Measurements from ENCODE around the gene SNRPE. TPM values are rescaled to one million over a fixed set of nuclear protein-coding genes. Genes with fewer than 3 reads are reported as not detected.

Gene SNRPE
- polyA plus RNA-seq, 5 donors: 239 to 362 (median 285) TPM

DNA sequence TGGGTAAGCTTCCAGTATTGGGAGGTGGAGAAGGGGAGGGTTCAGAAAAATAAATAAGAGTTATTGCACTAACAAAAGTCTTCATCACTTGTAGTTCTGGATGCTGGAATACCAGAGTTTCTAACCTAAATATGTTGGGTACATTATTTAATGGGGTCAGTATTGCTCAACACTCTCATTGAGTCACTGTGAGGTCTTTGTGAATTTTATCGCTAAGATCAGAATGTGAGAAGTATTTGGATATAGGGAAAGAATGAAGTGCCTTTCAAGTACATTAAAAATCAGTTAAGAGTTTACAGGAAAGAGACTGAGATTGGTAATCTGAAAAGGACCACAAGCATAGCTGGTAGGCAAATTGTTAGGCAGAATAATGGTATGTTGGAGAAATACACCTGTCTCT lies 8.8 kb downstream of the SNRPE start:
- DNase-seq: no peak

DNA sequence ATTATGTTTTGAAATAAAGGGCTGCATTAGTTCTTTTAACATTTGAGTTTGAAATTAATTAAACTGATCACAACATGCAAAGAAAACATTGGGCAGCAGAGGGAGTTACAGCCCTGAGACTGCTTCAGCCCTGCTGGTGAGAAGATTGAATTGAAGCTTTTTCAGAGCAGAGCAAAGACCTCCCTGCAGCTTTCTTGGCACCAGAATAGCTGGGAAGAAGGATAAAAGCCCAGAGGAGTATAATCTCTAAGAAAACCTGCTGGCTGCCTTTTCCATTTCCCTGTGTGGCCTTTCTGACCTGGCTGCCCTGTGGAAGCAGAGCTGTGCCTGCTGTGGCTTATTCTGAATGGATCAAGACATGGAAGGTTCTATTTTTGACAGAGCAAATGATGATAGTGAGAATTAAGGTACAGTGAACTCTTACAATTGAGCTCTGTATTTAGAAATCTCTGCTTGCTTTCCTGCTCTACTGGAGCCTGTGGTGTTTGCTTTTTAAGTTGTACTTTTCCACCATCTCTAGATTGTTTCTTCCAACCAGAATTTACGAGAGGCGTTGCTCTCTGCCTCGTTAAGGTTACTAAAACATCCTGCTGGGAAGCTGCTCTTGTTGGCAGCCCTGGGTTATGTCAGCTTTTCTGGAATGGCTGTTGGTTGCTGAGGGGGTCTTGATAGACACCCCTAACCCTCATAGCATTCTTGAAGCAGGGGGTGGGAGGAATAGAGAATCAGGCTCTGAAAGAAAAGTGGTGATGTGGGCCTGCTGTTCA lies 9.9 kb downstream of the SNRPE start:
- peak; percentile 54 to 66 for DNase-seq

DNA sequence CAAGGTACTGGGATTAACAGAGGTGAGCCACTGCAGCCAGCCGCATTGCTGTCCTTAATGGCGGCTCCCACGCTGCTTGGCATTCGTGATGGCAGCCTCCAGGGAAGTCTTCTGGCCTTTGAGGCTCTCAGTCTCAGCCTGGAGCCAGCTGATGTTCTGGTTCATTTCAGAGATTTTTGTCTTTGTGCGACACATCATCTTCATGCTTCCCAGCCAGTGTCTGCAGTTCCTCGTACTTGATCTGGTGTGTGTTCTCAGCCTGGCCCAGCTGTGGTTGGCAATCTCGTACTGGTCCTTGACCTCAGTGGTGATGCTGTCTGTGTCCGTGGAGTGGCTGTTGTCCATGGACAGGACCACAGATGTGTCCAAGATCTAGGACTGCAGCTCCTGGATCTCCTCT lies 11.7 kb downstream of the SNRPE start:
- DNase-seq: no peak

DNA sequence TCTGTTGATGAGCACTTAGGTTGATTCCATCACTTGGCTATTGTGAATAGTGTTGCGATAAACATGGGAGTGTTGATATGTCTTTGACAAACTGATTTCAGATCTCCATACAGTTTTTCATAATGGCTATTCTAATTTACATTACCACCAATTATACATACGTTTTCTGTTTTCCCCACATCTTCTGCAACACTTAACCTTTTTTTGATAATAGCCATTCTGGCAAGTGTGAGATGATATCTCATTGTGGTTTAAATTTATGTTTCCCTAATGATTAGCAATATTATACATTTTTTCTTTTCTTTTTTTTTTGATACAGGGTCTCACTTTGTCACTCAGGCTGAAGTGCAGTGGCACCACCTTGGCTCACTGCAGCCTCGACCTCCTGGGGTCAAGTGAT lies 17.0 kb downstream of the SNRPE start:
- no peak for DNase-seq

DNA sequence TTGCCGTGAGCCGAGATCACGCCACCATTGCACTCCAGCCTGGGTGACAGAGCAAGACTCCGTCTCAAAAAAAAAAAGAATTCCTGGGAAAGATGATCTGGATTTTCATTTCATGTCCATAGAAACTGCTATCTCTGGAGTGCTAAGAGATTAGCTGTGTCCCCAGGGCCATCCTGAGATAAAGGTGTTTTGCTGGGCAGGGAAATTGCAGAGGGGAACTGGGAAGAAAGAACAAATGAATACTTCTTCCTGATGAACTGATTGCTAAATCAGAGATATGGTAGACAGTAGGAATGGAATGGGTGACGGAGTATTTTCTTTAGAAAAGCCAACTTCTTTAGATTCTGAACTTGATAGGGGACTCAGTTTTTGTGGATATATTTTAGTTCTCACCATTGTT lies 19.2 kb downstream of the SNRPE start:
- DNase-seq: no peak

DNA sequence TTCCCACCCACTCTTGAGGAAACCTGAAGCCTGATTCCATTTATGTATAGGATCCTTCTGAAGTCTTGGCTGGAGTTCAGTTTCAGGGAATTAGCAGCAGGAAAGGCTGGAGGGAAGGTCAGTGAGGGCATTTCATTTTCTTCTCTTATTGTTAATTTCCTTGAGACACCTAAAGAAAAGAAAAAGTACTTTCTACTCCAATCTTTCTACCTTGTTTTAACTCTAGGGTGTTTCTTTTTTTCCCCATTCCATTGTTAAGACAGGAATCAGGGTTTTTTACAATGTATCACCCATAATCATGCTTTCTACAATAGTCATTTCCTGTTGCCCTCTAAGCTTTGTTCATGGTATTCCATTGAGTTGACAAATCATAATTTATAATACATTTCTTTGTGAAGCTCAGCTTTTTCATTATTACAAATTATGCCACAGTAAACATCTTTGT lies 27.4 kb downstream of the SNRPE start:
- DNase-seq: no peak

DNA sequence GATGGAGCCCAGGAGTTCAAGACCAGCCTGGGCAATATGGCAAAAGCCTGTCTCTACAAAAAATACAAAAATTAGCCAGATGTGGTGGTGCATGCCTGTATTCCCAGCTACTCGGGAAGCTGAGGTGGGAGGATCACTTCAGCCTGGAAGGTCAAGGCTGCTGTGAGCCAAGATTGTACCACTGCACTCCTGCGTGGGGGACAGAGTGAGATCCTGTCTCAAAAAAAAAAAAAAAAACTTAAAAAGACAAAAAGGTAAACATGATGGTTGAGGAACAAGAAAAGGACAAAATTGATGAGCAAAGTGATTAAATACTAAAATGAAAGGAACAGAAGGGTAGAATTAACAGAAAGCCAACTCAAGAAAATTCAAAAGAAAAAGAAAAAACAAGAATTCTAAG lies 30.6 kb downstream of the SNRPE start:
- no peak for DNase-seq

DNA sequence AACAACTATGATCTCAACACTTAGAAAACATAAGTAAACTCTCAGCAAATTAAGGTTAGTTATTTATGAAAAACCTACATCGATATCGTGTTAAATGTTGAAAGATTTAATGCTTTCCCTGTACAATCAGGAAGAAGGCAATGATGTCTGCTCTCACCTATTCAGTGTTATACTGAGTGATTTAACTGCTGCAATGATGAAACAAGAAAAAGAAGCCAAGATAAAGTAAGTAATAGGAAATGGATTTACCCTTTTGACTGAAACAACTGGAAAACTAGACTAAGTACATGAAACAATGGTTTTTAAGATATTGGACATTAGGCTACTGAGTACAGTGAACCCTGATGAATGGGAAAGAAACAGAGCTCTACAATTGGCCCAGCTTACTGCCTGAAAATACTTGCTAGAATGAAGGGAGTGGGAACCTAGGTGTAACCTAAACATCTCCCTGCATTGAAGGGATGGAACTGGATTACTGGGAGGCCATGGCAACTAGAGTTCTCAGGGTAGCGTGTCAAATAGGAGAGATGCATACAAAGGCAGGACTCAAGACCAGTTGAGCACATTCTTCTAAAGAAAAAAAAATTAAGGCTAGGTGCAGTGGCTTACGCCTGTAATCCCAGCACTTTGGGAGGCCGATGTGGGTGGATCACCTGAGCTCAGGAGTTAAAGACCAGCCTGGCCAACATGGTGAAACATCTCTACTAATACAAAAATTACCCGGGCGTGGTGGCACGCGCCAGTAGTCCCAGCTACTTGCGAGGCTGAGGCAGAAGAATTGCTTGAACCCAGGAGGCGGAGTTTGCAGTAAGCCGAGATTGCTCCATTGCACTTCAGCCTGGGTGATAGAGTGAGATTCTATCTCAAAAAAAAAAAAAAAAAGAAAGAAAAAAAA lies 37.3 kb downstream of the SNRPE start:
- DNase-seq: no peak

DNA sequence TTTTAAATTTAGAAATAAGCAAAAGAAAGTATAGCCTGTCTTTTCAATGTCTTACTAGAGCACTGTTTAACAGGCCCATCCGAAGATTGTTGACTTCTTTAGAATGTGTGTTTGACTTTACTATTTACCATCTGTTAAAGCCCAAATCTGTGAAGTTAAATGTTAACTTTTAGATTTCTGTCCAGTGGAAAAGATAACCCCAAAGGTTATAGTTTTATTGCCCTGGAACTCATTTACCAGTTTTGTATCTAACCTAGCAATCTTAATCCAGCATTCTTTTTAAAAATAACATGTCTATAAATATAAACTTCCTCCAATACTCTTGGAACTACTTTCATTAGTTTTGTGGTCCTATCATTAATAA lies 37.9 kb downstream of the SNRPE start:
- DNase-seq: no peak

DNA sequence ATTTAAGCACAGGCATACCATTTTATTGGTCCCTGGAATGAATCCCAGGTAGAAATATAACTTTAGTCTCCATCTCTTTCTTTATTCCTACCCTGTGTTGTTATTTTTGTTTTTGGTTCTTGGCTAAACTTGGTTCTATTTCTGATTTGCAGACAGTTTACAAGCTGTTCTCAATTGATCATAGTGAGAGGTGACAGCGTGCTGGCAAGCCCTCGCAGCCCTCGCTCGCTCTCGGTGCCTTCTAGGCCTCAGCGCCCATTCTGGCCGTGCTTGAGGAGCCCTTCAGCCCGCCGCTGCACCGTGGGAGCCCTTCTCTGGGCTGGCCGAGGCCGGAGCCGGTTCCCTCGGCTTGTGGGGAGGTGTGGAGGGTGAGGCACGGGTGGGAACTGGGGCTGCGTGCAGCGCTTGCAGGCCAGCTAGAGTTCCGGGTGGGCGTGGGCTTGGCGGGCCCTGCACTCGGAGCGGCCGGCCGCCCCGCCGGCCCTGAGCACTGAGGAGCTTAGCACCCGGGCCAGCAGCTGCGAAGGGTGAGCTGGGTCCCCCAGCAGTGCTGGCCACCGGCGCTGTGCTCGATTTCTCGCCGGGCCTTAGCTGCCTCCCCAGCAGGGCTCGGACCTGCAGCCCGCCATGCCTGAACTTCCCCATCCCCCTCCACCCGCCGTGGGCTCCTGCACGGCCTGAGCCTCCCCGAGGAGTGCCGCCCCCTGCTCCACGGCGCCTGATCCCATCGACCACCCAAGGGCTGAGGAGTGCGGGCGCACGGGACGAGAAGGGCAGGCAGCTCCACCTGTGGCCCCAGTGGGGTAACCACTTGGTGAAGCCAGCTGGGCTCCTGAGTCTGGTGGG lies 38.7 kb downstream of the SNRPE start:
- no peak for DNase-seq

DNA sequence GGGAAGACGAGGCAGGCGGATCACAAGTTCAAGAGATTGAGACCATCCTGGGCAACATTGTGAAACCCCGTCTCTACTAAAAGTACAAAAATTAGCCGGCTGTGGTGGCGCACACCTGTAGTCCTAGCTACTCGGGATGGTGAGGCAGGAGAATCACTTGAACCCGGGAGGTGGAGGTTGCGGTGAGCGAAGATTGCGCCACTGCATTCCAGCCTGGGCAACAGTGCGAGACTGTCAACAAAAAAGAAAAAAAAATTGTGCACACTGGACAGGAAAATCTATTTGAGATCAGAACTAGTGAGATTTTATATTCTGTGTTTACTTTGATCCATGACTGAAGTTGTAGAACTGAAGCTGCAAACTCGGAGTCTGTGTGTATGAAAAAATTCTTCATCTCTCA lies 40.2 kb downstream of the SNRPE start:
- no peak for DNase-seq

DNA sequence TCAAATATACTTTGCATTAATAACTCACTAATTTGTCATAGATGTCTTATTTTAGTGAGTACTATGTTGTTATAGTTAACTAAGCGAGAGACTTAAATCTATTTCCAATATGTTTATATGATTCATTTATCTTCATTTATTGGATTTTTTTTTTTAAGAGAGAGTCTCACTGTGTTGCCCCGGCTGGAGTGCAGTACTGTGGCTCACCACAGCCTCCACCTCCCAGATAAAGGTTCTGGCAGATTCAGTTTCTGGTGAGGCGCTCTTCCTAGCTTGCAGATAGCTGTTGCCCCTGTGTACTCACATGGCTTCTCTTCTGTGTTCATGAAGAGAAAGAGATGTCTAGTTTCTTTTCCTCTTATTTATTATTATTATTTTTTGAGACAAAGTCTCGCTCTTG lies 43.9 kb downstream of the SNRPE start:
- no peak for DNase-seq

DNA sequence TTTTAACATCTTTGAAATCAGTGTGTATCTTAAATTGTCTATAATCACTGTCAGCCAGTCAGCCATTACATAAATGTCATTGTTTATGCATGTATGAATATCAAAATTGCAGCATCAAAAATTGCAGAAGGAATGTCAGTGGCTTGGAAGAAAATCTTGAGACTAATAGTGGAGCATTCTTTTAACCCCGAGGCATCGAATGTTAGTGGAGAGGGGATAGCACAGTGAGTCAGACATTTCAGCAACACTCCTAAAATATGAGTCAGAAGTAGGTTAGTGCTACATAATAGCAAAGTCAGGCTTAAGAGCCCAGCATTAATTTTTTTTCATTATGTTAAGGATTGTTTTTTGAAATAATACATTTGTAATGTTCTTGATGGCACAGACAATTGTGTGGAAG lies 45.5 kb downstream of the SNRPE start:
- no peak for DNase-seq

DNA sequence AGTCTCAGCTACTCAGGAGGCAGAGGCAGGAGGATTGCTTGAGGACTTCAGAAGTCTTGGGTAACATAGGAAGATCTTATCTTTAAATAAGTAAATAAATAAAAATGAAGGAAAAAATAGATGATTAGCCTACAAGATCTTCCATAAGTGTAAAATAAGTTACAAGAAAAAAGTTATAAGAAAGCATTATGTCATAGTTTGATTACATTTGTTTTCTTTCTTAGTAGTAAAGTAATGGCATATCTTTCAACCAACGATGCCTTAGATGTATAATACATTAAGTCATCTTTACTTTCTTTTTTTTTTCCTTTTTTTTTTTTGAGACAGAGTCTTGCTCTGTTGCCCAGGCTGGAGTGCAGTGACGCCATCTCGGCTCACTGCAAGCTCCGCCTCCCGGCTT lies 46.5 kb downstream of the SNRPE start:
- DNase-seq: no peak

DNA sequence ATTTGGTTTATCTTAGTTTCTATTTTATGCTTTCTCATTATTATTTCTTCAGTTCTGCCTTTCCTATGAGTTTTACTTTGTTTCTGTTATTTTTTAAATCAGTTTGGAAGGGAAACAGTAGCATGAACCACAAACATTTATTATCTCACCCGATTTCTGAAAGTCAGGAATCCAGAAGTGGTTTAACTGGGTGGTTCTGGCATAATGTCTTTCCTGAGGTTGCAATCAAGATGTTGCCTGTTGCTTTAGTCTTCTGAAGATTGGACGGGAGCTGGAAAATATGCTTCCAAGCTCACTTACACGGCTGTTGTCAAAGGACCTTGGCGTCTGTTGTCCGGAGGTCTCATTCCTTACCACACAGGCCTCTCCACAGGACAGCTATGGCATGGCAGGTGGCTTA lies 50.4 kb downstream of the SNRPE start:
- DNase-seq: no peak

DNA sequence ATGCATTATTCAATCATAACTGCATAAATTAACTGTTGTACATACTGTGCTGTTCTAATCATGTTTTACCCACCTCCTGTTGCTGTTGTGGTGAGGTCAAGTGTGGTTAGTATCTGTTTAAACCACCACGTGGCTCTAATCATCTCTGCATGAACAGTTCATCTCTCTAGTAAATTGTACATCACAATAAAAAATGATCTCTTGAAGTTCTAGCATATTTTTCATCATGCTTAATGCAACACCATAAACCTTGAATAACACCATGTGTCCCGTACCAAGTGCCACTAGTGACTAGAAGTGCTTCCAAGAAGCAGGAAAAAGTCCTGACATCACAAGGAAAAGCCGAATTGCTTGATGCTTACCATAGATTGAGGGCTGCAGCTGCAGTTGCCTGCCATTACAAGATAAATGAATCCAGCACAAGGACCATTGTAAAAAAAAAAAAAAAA lies 51.7 kb downstream of the SNRPE start:
- DNase-seq: no peak

DNA sequence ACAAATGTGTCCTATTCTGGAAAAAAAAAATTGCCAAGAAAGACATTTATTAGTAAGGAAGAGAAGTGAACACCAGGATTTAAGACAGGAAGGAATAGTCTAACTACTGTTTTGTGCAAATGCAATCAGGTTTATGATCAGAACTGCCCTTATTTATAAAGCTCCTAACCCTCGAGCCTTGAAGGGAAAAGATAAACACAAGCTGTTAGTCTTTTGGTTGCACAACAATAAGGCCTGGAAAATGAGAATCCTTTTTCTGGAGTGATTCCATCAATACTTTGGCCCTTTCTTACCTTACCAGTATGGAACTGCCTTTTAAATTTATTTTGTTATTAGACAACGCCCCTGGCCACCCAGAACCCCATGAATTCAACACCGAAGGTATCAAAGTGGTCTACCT lies 52.9 kb downstream of the SNRPE start:
- DNase-seq: no peak

DNA sequence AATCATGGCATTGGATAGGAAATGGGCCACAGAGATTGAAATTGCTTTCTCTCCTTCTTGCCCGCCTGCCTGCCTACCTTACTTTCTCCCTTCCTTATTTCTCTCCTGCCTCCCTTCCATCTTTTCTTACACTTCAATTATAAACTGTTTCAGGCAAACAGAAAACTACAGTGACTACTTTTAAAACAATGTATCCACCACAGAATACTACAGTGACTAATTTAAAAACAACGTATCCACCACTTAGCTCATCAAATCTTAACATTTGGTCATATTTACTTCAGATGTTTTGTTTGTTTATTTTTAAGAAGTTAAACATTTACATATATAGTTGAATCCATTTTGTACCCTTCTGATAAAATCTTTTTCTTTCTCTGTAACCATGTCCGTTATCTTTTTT lies 54.4 kb downstream of the SNRPE start:
- DNase-seq: no peak

DNA sequence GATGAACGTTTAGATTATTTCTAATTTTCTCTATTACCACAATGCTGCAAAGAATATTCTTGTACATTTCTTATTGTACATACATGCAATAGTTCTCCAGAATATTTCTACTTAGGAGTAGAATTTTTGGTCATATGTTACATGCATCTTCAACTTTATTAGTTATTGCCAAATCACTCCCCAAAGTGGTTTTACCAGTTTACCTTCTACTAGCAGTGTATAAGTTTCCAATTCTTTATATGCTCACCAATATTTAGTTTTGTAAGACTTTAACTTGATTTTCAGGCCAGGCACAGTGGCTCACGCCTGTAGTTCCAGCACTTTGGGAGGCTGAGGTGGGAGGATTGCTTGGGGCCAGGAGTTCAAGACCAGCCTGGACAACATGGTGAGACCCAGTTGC lies 55.4 kb downstream of the SNRPE start:
- no peak for DNase-seq

All from right lung (tissue), 5 donors.